Psoas muscle (tissue), 8 donors: ENCODE results near the gene BICRAL. TPM values are rescaled to one million over a fixed set of nuclear protein-coding genes. Genes with fewer than 3 reads are reported as not detected.
"Not testable (repeated sequence)": the region's sequence is repeated elsewhere in the genome, so short reads cannot be mapped to it uniquely, and the experiment has no call there.

Source experiments
- ATAC-seq, 4 donors: fragments of 200-7000 bp; cut with Tn5 transposase; one replicate each; pipeline ENCODE4 v1.9.1; 2020; ENCODE audit warnings: moderate library complexity in 3 of 4, mild to moderate bottlenecking in 2 of 4
- DNase-seq, 2 donors: peaks; one replicate each; pipeline ENCODE4 v3.0.0-alpha.2; 2020
- H3K27ac ChIP-seq: fragments of 200-600 bp; one replicate; pipeline ENCODE4 v1.8.0; 2022
- H3K27me3 ChIP-seq, 3 donors: fragments of 200-600 bp in 1 of 3; one replicate each; pipeline versions ENCODE4 v1.6.1 to v1.8.0; 2013 to 2022; ENCODE audit warnings: low read length in 2 of 3, mild to moderate bottlenecking in 2 of 3, moderate library complexity in 1 of 3; ENCODE audit not compliant: insufficient read depth in 3 of 3
- H3K36me3 ChIP-seq, 2 donors: fragments of 200-600 bp in 1 of 2; one replicate each; pipeline versions ENCODE4 v1.6.1 to v1.8.0; 2013 to 2022; ENCODE audit warnings: low read depth in 1 of 2, mild to moderate bottlenecking in 1 of 2, moderate library complexity in 1 of 2; ENCODE audit not compliant: insufficient read depth in 1 of 2
- H3K4me1 ChIP-seq: fragments of 200-600 bp; one replicate; pipeline ENCODE4 v1.8.0; 2022
- H3K4me3 ChIP-seq: fragments of 200-600 bp; one replicate; pipeline ENCODE4 v1.8.0; 2022; ENCODE audit warnings: mild to moderate bottlenecking
- H3K9me3 ChIP-seq: fragments of 200-600 bp; one replicate; pipeline ENCODE4 v1.8.0; 2022
- CTCF ChIP-seq: fragments of 200-600 bp; IDR thresholded peaks from one replicate; pipeline ENCODE4 v1.8.0; 2022; ENCODE audit warnings: antibody characterized with exemption
- WGBS, 3 donors: extraction: QIAGEN DNeasy Blood & Tissue Kit; methylation state at CpG; one replicate each; pipeline versions ENCODE4 v1.1.6 to v1.1.7; 2013; 5-methylcytosine and 5-hydroxymethylcytosine counted together
- intact Hi-C, 2 donors: fragments of 100-400 bp; cut with DNase I; formaldehyde crosslinking; loops; one replicate each; pipeline versions ENCODE4 v1.11.0 to v1.14.2; 2022
- long read RNA-seq, 2 donors: library from polyadenylated mRNA; unstranded; transcript quantifications; one replicate each; pipeline ENCODE4 v2.0.0, GENCODE V29; 2021
- polyA plus RNA-seq, 3 donors: library from polyadenylated mRNA; stranded (reverse); fragments of 200-250 nt; gene quantifications; one replicate each; pipeline ENCODE4 v1.2.3, GENCODE V29; 2013
- total RNA-seq, 4 donors: library from RNA; stranded (reverse); fragmentation: NEBNext Ultra II Directional in 2 of 4; extraction: Animal tissue kit (Norgen Biotek cat#: 25700) in 2 of 4; gene quantifications; one replicate each; pipeline versions ENCODE4 v1.2.1 to v1.2.4, GENCODE V29; 2021 to 2023
- donor health status: healthy with polysubstance abuse.
- donor health status: DM: no; HTN: no; CAD: no; lungs with moderate emphysema.
- donor health status: Bipolar disorder and iron deficiency.
- donor health status: healthy.
- donor health status: DM: yes; HTN: yes; CAD: no.
- donor health status: DM: no; HTN: no; CAD: no.
- donor health status: DM: no; HTN: no; CAD: no.
- donor health status: DM: yes; HTN: yes; CAD: no.

Gene BICRAL
- total RNA-seq (10 to 100 TPM in 2 of 4 donors, 1 to 10 TPM in 2; 6.2 to 12.2 (median 10.5) TPM), polyA plus RNA-seq (1 to 10 TPM; 2.8 to 5.0 (median 2.9) TPM)
- long read RNA-seq, donor 1, partial matches to known transcripts = 1 of 3 reads
- long read RNA-seq, donor 1, other reads (novel, unspliced or antisense) = 2 of 3 reads
- long read RNA-seq, donor 2, partial matches to known transcripts = 2 of 12 reads
- long read RNA-seq, donor 2, other reads (novel, unspliced or antisense) = 10 of 12 reads

GRCh38 chr6:42781796-42782688, at the start of gene BICRAL:
Gene BICRAL, plus strand, starts transcription at chr6:42782052. Its CDS starts 39,971 bp downstream, at chr6:42822023.
- peak within 1 kb of the TSS; percentile 100 for H3K27ac ChIP-seq
- peaks cover 18% of the 10 kb centered on the region for H3K4me1 ChIP-seq
- peak; percentile 26 to 50 (median 41) for ATAC-seq
- H3K27me3 ChIP-seq = no peaks in the 10 kb centered on the region
- 0 to 1% (median 1%) methylated on average over 22 to 68 of the region's 70 CpGs for WGBS, 3 donors
- H3K36me3 ChIP-seq = no peaks in the 10 kb centered on the region
- peak; percentile 74 to 86 for DNase-seq
- intact Hi-C loops = loop anchor here (1.0 to 5.0 kb wide), 3 partner anchors 35 to 95 kb away; partner anchors contain the start of genes TBCC (in 2 of the 2) and RPL7L1 (in 1 of the 2)
- H3K4me3 ChIP-seq = peak within 1 kb of the TSS; percentile 90
- TF ChIP-seq CTCF = no peak
- no peaks in the 10 kb centered on the region for H3K9me3 ChIP-seq

DNA sequence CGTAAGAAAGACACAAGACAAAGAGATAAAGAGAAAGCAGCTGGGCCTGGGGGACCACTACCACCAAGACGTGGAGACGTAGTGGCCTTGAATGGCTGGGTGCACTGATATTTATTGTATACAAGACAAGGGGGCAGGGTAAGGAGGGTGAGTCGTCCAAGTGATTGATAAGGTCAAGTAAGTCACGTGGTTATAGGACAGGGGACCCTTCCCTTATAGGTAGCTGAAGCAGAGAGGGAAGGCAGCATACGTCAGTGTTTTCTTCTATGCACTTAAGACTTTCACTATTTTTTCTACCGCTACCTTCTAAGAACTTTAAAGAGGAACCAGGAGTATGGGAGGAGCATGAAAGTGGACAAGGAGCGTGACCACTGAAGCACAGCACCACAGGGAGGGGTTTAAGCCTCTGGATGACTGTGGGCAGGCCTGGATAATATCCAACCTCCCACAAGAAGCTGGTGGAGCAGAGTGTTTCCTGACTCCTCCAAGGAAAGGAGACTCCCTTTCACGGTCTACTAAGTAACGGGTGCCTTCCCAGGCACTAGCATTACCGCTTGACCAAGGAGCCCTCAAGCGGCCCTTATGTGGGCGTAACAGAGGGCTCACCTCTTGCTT, 47.9 kb upstream of the BICRAL start:
- H3K27me3 ChIP-seq, H3K36me3 ChIP-seq, DNase-seq, ATAC-seq, H3K27ac ChIP-seq, H3K9me3 ChIP-seq, H3K4me1 ChIP-seq, H3K4me3 ChIP-seq, intact Hi-C loops: not testable (repeated sequence)
- WGBS, 3 donors = 72 to 79% (median 78%) methylated on average over 13 of the region's 13 CpGs

- intact Hi-C loops = no loop called here
- 86 to 96% (median 93%) methylated on average over 3 of the region's 3 CpGs for WGBS, 3 donors
- Histone ChIP-seq H3K27ac (no peak overlapping the region), H3K4me3 (no peak overlapping the region), H3K27me3 (no peaks in the 10 kb centered on the region), H3K9me3 (no peaks in the 10 kb centered on the region), H3K36me3 (no peaks in the 10 kb centered on the region), H3K4me1 (no peaks in the 10 kb centered on the region)
- no peak for DNase-seq
- TF ChIP-seq CTCF = no peak
- no peak for ATAC-seq
Observed at GRCh38 chr6:42735976-42736375, 45.9 kb upstream of the BICRAL start.

GRCh38 chr6:42740725-42741124, 41.1 kb upstream of the BICRAL start:
- Histone ChIP-seq H3K27ac (no peak overlapping the region), H3K27me3 (no peaks in the 10 kb centered on the region), H3K9me3 (no peaks in the 10 kb centered on the region), H3K4me3 (no peak overlapping the region), H3K36me3 (no peaks in the 10 kb centered on the region), H3K4me1 (peaks cover 20% of the 10 kb centered on the region)
- DNase-seq = no peak
- no peak for TF ChIP-seq CTCF
- 55 to 58% (median 57%) methylated on average over 3 of the region's 3 CpGs for WGBS, 3 donors
- intact Hi-C loops = no loop called here
- ATAC-seq = no peak
